HCT116 (cell line): ENCODE data around the gene PRKCH. TPM values are rescaled to one million over a fixed set of nuclear protein-coding genes. Genes with fewer than 3 reads are reported as not detected.

Experiments
- ATAC-seq: fragments of 200-7000 bp; cut with Tn5 transposase; 2 replicates; pipeline ENCODE4 v1.9.1; 2020; ENCODE audit warnings: mild to moderate bottlenecking, moderate library complexity
- BruUV-seq: library from RNA; stranded (reverse); fragments of 400-500 nt; replicated peaks from 2 replicates; lab custom pipeline; 2021; lab: Mats Ljungman, UMichigan
- CTCF ChIA-PET: fragments of 300-600 bp; sonication (Branson Sonifier 250); formaldehyde crosslinking; loops from one replicate; lab custom pipeline; 2021; ENCODE audit warnings: antibody characterized with exemption; lab: Charles Lee
- POLR2A ChIA-PET: fragments of 300-600, 350-600 bp; sonication (Branson Sonifier 250); formaldehyde crosslinking; loops from one replicate; lab custom pipeline; 2021; ENCODE audit warnings: antibody characterized with exemption; lab: Charles Lee
- RAD21 ChIA-PET, 2 experiments: fragments of 300-600 bp; sonication (Branson Sonifier 250); formaldehyde crosslinking; loops; one replicate each; lab custom pipeline; 2023; ENCODE audit warnings: low total read pairs in 2 of 2; ENCODE audit not compliant: uncharacterized antibody in 2 of 2, unreplicated experiment in 2 of 2, low non-redundant PET in 1 of 2; lab: Charles Lee
- DNase-seq: peaks from one replicate; pipeline ENCODE4 v3.0.0-alpha.2; 2010; ENCODE audit warnings: low read depth, low spot score
- H2AFZ ChIP-seq: fragments of 200-600 bp; shearing (Covaris generic), sonication (generic); 2 replicates; pipeline ENCODE4 v1.6.1; 2017; ENCODE audit warnings: low read depth, mixed run types, mixed read lengths, antibody characterized with exemption, low read length; ENCODE audit not compliant: poor library complexity, severe bottlenecking
- H3K27ac ChIP-seq: 2 replicates; pipeline ENCODE4 v1.5.1; 2012; ENCODE audit warnings: low read depth, low read length
- H3K27me3 ChIP-seq: fragments of 200-600 bp; sonication (generic); 2 replicates; pipeline ENCODE4 v1.6.1; 2016; ENCODE audit warnings: mixed run types, low read length, mixed read lengths; ENCODE audit not compliant: insufficient read depth
- H3K36me3 ChIP-seq, 2 experiments: fragments of 200-500 bp in 1 of 2; fragments of 200-600 bp in 1 of 2; sonication (Bioruptor generic) in 1 of 2; sonication (generic) in 1 of 2; 2 replicates each; pipeline versions ENCODE4 v1.5.1 to v1.6.1; 2014 to 2016; ENCODE audit warnings: low read length in 2 of 2, inconsistent platforms in 1 of 2, mixed read lengths in 1 of 2, mixed run types in 1 of 2; ENCODE audit not compliant: insufficient read depth in 2 of 2, control insufficient read depth in 1 of 2
- H3K4me1 ChIP-seq, 2 experiments: fragments of 200-600 bp in 1 of 2; sonication (generic) in 1 of 2; 2 replicates each; pipeline versions ENCODE4 v1.5.1 to v1.6.1; 2012 to 2017; ENCODE audit warnings: low read length in 2 of 2, inconsistent platforms in 1 of 2, mild to moderate bottlenecking in 1 of 2, mixed read lengths in 1 of 2, mixed run types in 1 of 2, moderate library complexity in 1 of 2; ENCODE audit not compliant: insufficient read depth in 2 of 2, control insufficient read depth in 1 of 2
- H3K4me2 ChIP-seq: fragments of 200-600 bp; sonication (generic); 2 replicates; pipeline ENCODE4 v1.6.1; 2017; ENCODE audit warnings: mixed run types, low read length, mixed read lengths
- H3K4me3 ChIP-seq, 2 experiments: fragments of 200-600 bp in 1 of 2; sonication (generic) in 1 of 2; replicated peaks in 1 of 2; 2 replicates each; pipeline ENCODE4 v1.5.1; 2011 to 2016; ENCODE audit warnings: low read length in 2 of 2, control low read depth in 1 of 2, low read depth in 1 of 2, mild to moderate bottlenecking in 1 of 2, mixed read lengths in 1 of 2, mixed run types in 1 of 2
- H3K79me2 ChIP-seq: fragments of 200-600 bp; sonication (generic); 2 replicates; pipeline ENCODE4 v1.6.1; 2017; ENCODE audit warnings: mild to moderate bottlenecking, mixed run types, low read length, moderate library complexity, mixed read lengths; ENCODE audit not compliant: insufficient read depth
- H3K9ac ChIP-seq: fragments of 200-600 bp; sonication (generic); 2 replicates; pipeline ENCODE4 v1.6.1; 2016; ENCODE audit warnings: low read length, mixed read lengths
- H3K9me2 ChIP-seq: fragments of 200-600 bp; sonication (generic), shearing (Covaris generic); 2 replicates; pipeline ENCODE4 v1.6.1; 2017; ENCODE audit warnings: mixed run types, mild to moderate bottlenecking, moderate library complexity; ENCODE audit not compliant: insufficient read depth
- H3K9me3 ChIP-seq, 2 experiments: fragments of 200-500 bp in 1 of 2; fragments of 200-600 bp in 1 of 2; sonication (Bioruptor generic) in 1 of 2; sonication (generic) in 1 of 2; 2 replicates each; pipeline ENCODE4 v1.6.1; 2014 to 2017; ENCODE audit warnings: low read length in 2 of 2, mixed read lengths in 2 of 2, inconsistent platforms in 1 of 2, low read depth in 1 of 2, mild to moderate bottlenecking in 1 of 2, mixed run types in 1 of 2, moderate library complexity in 1 of 2; ENCODE audit not compliant: control insufficient read depth in 1 of 2, insufficient read depth in 1 of 2
- H4K20me1 ChIP-seq: fragments of 200-600 bp; sonication (generic), shearing (Covaris generic); 2 replicates; pipeline ENCODE4 v1.6.1; 2017; ENCODE audit warnings: mixed run types, mild to moderate bottlenecking, moderate library complexity; ENCODE audit not compliant: insufficient read depth
- CTCF ChIP-seq, 3 experiments: fragments of 200-600 bp in 1 of 3; sonication (generic) in 1 of 3; IDR thresholded peaks in 2 of 3; conservative IDR thresholded peaks in 1 of 3; 2 replicates each; pipeline ENCODE4 v1.5.1; 2012 to 2017; ENCODE audit warnings: low read depth in 2 of 3, low read length in 2 of 3, antibody characterized with exemption in 1 of 3, borderline replicate concordance in 1 of 3, control low read depth in 1 of 3, mild to moderate bottlenecking in 1 of 3, mixed read lengths in 1 of 3, mixed run types in 1 of 3, moderate library complexity in 1 of 3; ENCODE audit not compliant: insufficient read depth in 1 of 3
- SP1 ChIP-seq: IDR thresholded peaks from 2 replicates; pipeline ENCODE4 v1.6.1; 2012; ENCODE audit warnings: low read depth
- TCF7L2 ChIP-seq: IDR thresholded peaks from 2 replicates; pipeline ENCODE4 v1.7.0; 2011; ENCODE audit warnings: borderline replicate concordance, inconsistent platforms; ENCODE audit not compliant: insufficient read depth, insufficient read length; ENCODE audit errors: extremely low read depth
- ZFX ChIP-seq: fragments of 450-650 bp; IDR thresholded peaks from 2 replicates; pipeline ENCODE4 v1.6.1; 2017
- ZNF274 ChIP-seq: fragments of 200-500 bp; sonication (Bioruptor generic); IDR thresholded peaks from 2 replicates; pipeline ENCODE4 v1.6.1; 2014; ENCODE audit warnings: mild to moderate bottlenecking, low read depth, low read length, inconsistent platforms
- intact Hi-C: fragments of 100-400 bp; cut with micrococcal nuclease; formaldehyde crosslinking; loops from 2 replicates; pipeline ENCODE4 v1.10.0; 2022
- total RNA-seq: library from RNA; stranded (reverse); gene quantifications from one replicate; pipeline ENCODE4 v1.2.1, GENCODE V29; 2021; ENCODE audit not compliant: unreplicated experiment

The PRKCH gene
- total RNA-seq, 1 experiment from 2014 or later, result 16.6 TPM

GRCh38 chr14:61567838-61568571 lies 246.6 kb downstream of the PRKCH start:
- peak overlapping the region; percentile 23 to 52 for H3K4me3 ChIP-seq
- no peaks in the 10 kb centered on the region for H3K27me3 ChIP-seq
- no peaks in the 10 kb centered on the region for H4K20me1 ChIP-seq
- ChIA-PET CTCF (no interaction called here), POLR2A (interaction anchor here (0.8 kb wide), 1 partner anchor 152 kb away, joined by 3 read pairs; no protein-coding TSS in a partner anchor)
- BruUV-seq, result no TSS peak
- H3K36me3 ChIP-seq, result no peaks in the 10 kb centered on the region
- H3K27ac ChIP-seq, result peak overlapping the region; percentile 1; the same call in 1 of the 2 replicates
- no peaks in the 10 kb centered on the region for H3K79me2 ChIP-seq
- peak overlapping the region; percentile 79 for H2AFZ ChIP-seq
- no peaks in the 10 kb centered on the region for H3K9me3 ChIP-seq
- no peaks in the 10 kb centered on the region for H3K9me2 ChIP-seq
- H3K9ac ChIP-seq, result peak overlapping the region; percentile 42
- intact Hi-C loops, result no loop called here
- DNase-seq (no peak), ATAC-seq (no peak)
- 0 out of 2 replicates have a peak, but pooled peaks have one; percentile 17 for TF ChIP-seq ZFX
- no peak for TF ChIP-seq SP1
- TF ChIP-seq, all 23 proteins: peak for 1
- RAD21 ChIA-PET, result no interaction called here
- Histone ChIP-seq H3K4me1 (peaks cover 73 to 75% of the 10 kb centered on the region in 2 experiments), H3K4me2 (peak overlapping the region; percentile 76)

GRCh38 chr14:61568572-61569011 lies 247.2 kb downstream of the PRKCH start:
- peak overlapping the region; percentile 42 for H3K9ac ChIP-seq
- peak overlapping the region; percentile 76 for H3K4me2 ChIP-seq
- H3K4me3 ChIP-seq, result peak overlapping the region; percentile 23 to 52
- RAD21 ChIA-PET, result no interaction called here
- ATAC-seq (peak; percentile 56), DNase-seq (no peak)
- BruUV-seq, result no TSS peak
- H4K20me1 ChIP-seq, result no peaks in the 10 kb centered on the region
- peaks cover 67 to 71% of the 10 kb centered on the region in 2 experiments for H3K4me1 ChIP-seq
- peak overlapping the region; percentile 79 for H2AFZ ChIP-seq
- no peaks in the 10 kb centered on the region for H3K9me2 ChIP-seq
- H3K27me3 ChIP-seq, result no peaks in the 10 kb centered on the region
- H3K9me3 ChIP-seq, result no peaks in the 10 kb centered on the region
- CTCF ChIA-PET, result no interaction called here
- intact Hi-C loops, result no loop called here
- no peaks in the 10 kb centered on the region for H3K79me2 ChIP-seq
- H3K36me3 ChIP-seq, result no peaks in the 10 kb centered on the region
- POLR2A ChIA-PET, result interaction anchor here (0.8 to 2.2 kb wide), 2 partner anchors 8 to 126 kb away, joined by 3 to 5 read pairs; partner anchors contain the start of gene HIF1A
- peak overlapping the region; percentile 1; the same call in 1 of the 2 replicates for H3K27ac ChIP-seq
- TF ChIP-seq TCF7L2 (peak; percentile 33), ZNF274 (no peak), CTCF (IDR thresholded peaks at IDR 0.05 in 2 of 3, conservative IDR thresholded peaks at IDR 0.05 in 1 of 3; ENCODE audit: borderline replicate concordance in 1 of 3, insufficient read depth in 1 of 3, low read depth in 2 of 3, low read length in 2 of 3) (peak in 2 of 3 experiments; percentile 14 to 27; a peak in 2 of 6 replicates)
- TF ChIP-seq, all 23 proteins: peak for 2
